HepG2 (cell line): ENCODE results near the gene LDLR. TPM values are rescaled to one million over a fixed set of nuclear protein-coding genes. Genes with fewer than 3 reads are reported as not detected.

Experiments
- ARID4A ChIP-seq: sonication (generic); formaldehyde crosslinking; IDR thresholded peaks from 2 replicates; pipeline ENCODE4 v1.5.0; 2020; ENCODE audit warnings: mild to moderate bottlenecking, missing genetic modification reagents, borderline replicate concordance
- BCL6 ChIP-seq: IDR thresholded peaks from 2 replicates; pipeline ENCODE4 v1.6.1; 2016; ENCODE audit warnings: missing genetic modification reagents, missing compliant biosample characterization
- BHLHE40 ChIP-seq: IDR thresholded peaks from 2 replicates; pipeline ENCODE4 v1.6.1; 2011; ENCODE audit warnings: low read length, improper control_type of control experiment
- FOXM1 ChIP-seq: sonication (generic); formaldehyde crosslinking; IDR thresholded peaks from 2 replicates; pipeline ENCODE4 v1.5.0; 2020; ENCODE audit warnings: missing genetic modification reagents
- HNF4A ChIP-seq: sonication (generic); formaldehyde crosslinking; IDR thresholded peaks from 2 replicates; pipeline ENCODE4 v1.4.0; 2020; ENCODE audit warnings: missing genetic modification reagents
- MEIS2 ChIP-seq: sonication (generic); formaldehyde crosslinking; IDR thresholded peaks from 2 replicates; pipeline ENCODE4 v1.9.0; 2021; ENCODE audit warnings: mild to moderate bottlenecking, missing genetic modification reagents
- MTA1 ChIP-seq: sonication (generic); formaldehyde crosslinking; IDR thresholded peaks from 2 replicates; pipeline ENCODE4 v1.4.0; 2020; ENCODE audit warnings: missing genetic modification reagents, mild to moderate bottlenecking, borderline replicate concordance
- MTF2 ChIP-seq: sonication (generic); formaldehyde crosslinking; IDR thresholded peaks from 2 replicates; pipeline ENCODE4 v1.5.0; 2020; ENCODE audit warnings: missing genetic modification reagents, borderline replicate concordance
- NONO ChIP-seq, 2 experiments: fragments of 450-650 bp in 1 of 2; sonication (generic) in 1 of 2; formaldehyde crosslinking in 1 of 2; IDR thresholded peaks in 1 of 2; conservative IDR thresholded peaks in 1 of 2; 2 replicates each; pipeline versions ENCODE4 v1.6.1 to v1.8.0; 2017 to 2022; ENCODE audit warnings: mild to moderate bottlenecking in 1 of 2, missing genetic modification reagents in 1 of 2, moderate library complexity in 1 of 2
- NR2F1 ChIP-seq, 2 experiments: fragments of 450-650 bp in 1 of 2; formaldehyde crosslinking in 1 of 2; IDR thresholded peaks; 2 replicates each; pipeline versions ENCODE4 v1.5.0 to v1.6.1; 2016 to 2020; ENCODE audit warnings: mild to moderate bottlenecking in 1 of 2, missing compliant biosample characterization in 1 of 2, missing genetic modification reagents in 1 of 2, moderate library complexity in 1 of 2
- PPARG ChIP-seq: conservative IDR thresholded peaks from 2 replicates; pipeline ENCODE4 v1.6.1; 2016; ENCODE audit warnings: missing biosample characterization, missing genetic modification reagents
- RARA ChIP-seq: IDR thresholded peaks from 2 replicates; pipeline ENCODE4 v1.6.1; 2016; ENCODE audit warnings: missing genetic modification reagents, missing compliant biosample characterization
- RBM22 ChIP-seq: fragments of 200-400 bp; formaldehyde crosslinking; optimal IDR thresholded peaks from 2 replicates; pipeline ENCODE3; 2017; ENCODE audit warnings: mild to moderate bottlenecking, low read length, moderate library complexity
- RXRB ChIP-seq: IDR thresholded peaks from 2 replicates; pipeline ENCODE4 v1.6.1; 2016; ENCODE audit warnings: borderline replicate concordance, missing genetic modification reagents, missing compliant biosample characterization
- SALL1 ChIP-seq: sonication (generic); formaldehyde crosslinking; IDR thresholded peaks from 2 replicates; pipeline ENCODE4 v1.8.0; 2022; ENCODE audit warnings: mild to moderate bottlenecking, missing genetic modification reagents
- SMARCE1 ChIP-seq: fragments of 450-650 bp; IDR thresholded peaks from 2 replicates; pipeline ENCODE4 v1.6.1; 2017; ENCODE audit warnings: borderline replicate concordance
- SOX6 ChIP-seq, 2 experiments: fragments of 450-650 bp in 1 of 2; sonication (generic) in 1 of 2; formaldehyde crosslinking in 1 of 2; IDR thresholded peaks; 2 replicates each; pipeline versions ENCODE4 v1.4.0 to v1.6.1; 2017 to 2020; ENCODE audit warnings: antibody characterized with exemption in 1 of 2, mild to moderate bottlenecking in 1 of 2, missing genetic modification reagents in 1 of 2
- ZBTB38 ChIP-seq: sonication (generic); formaldehyde crosslinking; IDR thresholded peaks from 2 replicates; pipeline ENCODE4 v1.5.1; 2020; ENCODE audit warnings: mild to moderate bottlenecking, missing genetic modification reagents
- ZNF687 ChIP-seq: sonication (generic); formaldehyde crosslinking; IDR thresholded peaks from 2 replicates; pipeline ENCODE4 v1.5.1; 2020; ENCODE audit warnings: mild to moderate bottlenecking, missing genetic modification reagents, moderate library complexity
- ZSCAN20 ChIP-seq: sonication (generic); formaldehyde crosslinking; IDR thresholded peaks from 2 replicates; pipeline ENCODE4 v1.4.0; 2020; ENCODE audit warnings: missing genetic modification reagents, mild to moderate bottlenecking, borderline replicate concordance
- ZZZ3 ChIP-seq: sonication (generic); formaldehyde crosslinking; IDR thresholded peaks from 2 replicates; pipeline ENCODE4 v1.4.0; 2020; ENCODE audit warnings: missing genetic modification reagents, mild to moderate bottlenecking, borderline replicate concordance
- polyA plus RNA-seq, 8 experiments: library from polyadenylated mRNA; depleted of rRNA in 3 of 8; stranded (reverse) in 7 of 8; unstranded in 1 of 8; fragments of >200 nt; fragmentation: Illumina TruSeq in 4 of 8; extraction: Trizol in 4 of 8; gene quantifications; 2 replicates each; pipeline versions ENCODE4 v1.2.1 to v1.2.3, GENCODE V29; 2011 to 2016; ENCODE audit warnings: low read depth in 4 of 8, missing spikeins in 1 of 8, mixed read lengths in 1 of 8; ENCODE audit not compliant: insufficient read depth in 1 of 8
- total RNA-seq, 5 experiments: library from RNA; depleted of rRNA; stranded (reverse); fragments of >200 nt; fragmentation: Illumina TruSeq; extraction: Trizol; gene quantifications; 2 replicates each; pipeline ENCODE4 v1.2.3, GENCODE V29; 2016; ENCODE audit warnings: low read depth in 1 of 5

Gene LDLR
- total and polyA plus RNA-seq, 2 of the 13 experiments (the other 11 are each of a cell fraction or from before 2014, with no cell fraction given): 51.6 to 92.5 TPM

DNA sequence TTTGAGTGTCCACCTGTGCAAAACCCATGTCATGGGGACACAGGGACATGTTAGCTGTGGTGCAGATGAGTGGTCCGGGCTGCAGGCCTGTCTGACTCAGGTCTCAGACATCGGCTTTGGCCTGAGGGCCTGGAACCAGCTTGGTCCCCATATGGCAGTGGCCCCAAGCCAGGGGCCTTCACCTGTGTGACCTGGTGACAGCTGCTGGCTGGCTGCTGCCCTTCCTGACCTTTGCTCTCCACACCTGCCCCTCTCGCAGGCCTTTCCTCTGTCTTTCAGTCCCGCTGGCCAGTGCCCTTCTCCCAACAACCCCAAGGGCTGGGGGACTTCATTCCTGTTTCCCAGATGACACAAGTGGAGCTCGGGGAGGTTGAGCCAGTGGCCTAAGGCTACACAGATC, 22.9 kb upstream of the LDLR start (continued):
- TF ChIP-seq ZNF687 (CRISPR knock-in tag) (peak; percentile 74), RARA (CRISPR knock-in tag) (peak; percentile 88), PPARG (CRISPR knock-in tag) (0 out of 2 replicates have a peak, but pooled peaks have one; percentile 37), FOXM1 (CRISPR knock-in tag) (no peak), ZBTB38 (CRISPR knock-in tag) (no peak), SMARCE1 (no peak), ZSCAN20 (CRISPR knock-in tag) (no peak), SOX6 (IDR thresholded peaks at IDR 0.05) (no peak), SOX6 (CRISPR knock-in tag; IDR thresholded peaks at IDR 0.05) (peak; percentile 45), RXRB (CRISPR knock-in tag) (peak; percentile 63), MTA1 (0 out of 2 replicates have a peak, but pooled peaks have one; percentile 48), NONO (IDR thresholded peaks at IDR 0.05) (no peak), NONO (CRISPR knock-in tag; conservative IDR thresholded peaks at IDR 0.05) (no peak), ARID4A (CRISPR knock-in tag) (peak; percentile 50; the same call in 1 of the 2 replicates), RBM22 (peak; percentile 39), MTF2 (CRISPR knock-in tag) (no peak), NR2F1 (CRISPR knock-in tag; IDR thresholded peaks at IDR 0.05) (peak; percentile 77 to 87; a peak in 3 of 4 replicates), ZZZ3 (CRISPR knock-in tag) (no peak), SALL1 (CRISPR knock-in tag) (0 out of 2 replicates have a peak, but pooled peaks have one; percentile 22), HNF4A (peak; percentile 83), MEIS2 (CRISPR knock-in tag) (0 out of 2 replicates have a peak, but pooled peaks have one; percentile 24), BHLHE40 (no peak), BCL6 (peak; percentile 75)
